Activated gamma-delta T cell treated with Interleukin-2 at 50 U/mL for 16 hours (primary cell): ENCODE measurements around the gene ARHGAP10.
"Not testable (repeated sequence)": the region's sequence is repeated elsewhere in the genome, so short reads cannot be mapped to it uniquely, and the experiment has no call there.

ENCODE experiments used
- DNase-seq: peaks from one replicate; pipeline ENCODE4 v3.0.0-alpha.2; 2020

Gene ARHGAP10

DNA sequence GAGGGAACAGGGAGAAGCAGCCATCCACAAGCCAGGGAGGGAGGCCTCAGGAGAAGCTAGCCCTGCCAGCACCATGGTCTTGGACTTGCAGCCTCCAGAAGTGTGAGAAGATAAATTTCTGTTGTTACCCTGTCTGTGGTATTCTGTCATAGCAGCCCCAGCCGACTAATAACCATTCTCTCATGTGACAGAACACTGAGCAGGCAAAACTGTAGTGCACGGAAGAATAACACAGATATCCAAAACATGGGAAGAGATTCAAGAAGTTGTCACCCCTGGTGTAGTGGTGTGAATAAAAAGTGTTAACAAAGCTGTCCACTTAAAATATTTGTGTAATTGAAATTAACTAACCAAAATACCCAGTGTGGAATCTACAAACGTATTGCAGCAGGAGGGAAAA, 265.0 kb downstream of the ARHGAP10 start:
- no peak for DNase-seq

DNA sequence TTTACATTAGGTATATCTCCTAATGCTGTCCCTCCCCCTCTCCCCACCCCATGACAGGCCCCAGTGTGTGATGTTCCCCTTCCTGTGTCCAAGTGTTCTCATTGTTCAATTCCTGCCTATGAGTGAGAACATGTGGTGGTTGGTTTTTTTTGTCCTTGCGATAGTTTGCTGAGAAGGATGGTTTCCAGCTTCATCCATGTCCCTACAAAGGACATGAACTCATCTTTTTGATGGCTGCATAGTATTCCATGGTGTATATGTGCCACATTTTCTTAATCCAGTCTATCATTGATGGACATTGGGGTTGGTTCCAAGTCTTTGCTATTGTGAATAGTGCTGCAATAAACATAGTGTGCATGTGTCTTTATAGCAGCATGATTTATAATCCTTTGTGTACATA, 268.1 kb downstream of the ARHGAP10 start:
- DNase-seq = not testable (repeated sequence)

DNA sequence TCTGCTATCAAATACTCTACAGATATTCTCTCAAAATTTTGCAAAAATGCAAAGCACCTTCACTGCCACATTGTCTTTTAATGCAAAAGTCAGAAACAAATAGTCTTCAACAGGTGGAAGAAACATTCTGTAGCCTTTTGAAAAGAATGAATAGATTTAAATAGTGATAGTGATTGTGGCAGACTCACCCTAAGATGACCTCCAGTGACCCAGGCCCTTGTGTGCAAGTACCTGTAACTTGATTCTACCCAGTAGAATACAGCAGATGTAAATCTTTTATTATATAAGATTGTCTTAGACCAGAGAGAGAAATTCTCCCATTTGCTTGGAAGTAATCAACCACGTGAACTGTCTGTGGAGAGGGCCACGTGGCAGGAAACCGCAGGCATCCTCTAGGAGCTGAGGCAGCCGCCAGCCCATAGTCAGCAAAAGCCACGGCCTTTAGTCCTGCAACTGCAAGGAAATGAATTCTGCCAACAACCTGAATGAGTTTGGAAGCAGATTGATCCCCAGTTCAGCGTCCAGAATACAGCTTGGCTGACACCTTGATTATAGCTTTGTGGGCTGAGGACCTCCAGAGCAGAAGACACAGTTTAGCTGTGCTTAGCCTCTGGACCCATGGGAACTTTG, 272.5 kb downstream of the ARHGAP10 start:
- DNase-seq = no peak

DNA sequence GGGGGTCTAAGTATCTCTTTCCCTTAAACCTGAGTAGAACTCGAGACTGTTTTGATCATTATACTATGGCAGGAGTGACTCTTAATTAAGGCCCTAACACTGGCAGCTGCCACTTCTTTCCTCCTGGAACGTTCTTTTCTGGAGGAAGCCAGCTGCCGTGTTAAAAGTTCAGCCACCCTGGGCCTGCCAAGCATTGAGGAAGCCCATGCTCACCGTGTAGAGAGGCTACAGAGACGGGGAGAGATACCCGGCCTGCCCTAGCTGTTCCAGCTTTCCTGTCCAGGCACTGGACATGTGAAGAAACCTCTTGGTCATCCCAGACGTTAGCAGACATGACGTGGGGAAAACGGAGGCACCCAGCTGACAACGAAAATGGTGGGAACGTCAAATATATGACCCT, 274.1 kb downstream of the ARHGAP10 start:
- DNase-seq = no peak

DNA sequence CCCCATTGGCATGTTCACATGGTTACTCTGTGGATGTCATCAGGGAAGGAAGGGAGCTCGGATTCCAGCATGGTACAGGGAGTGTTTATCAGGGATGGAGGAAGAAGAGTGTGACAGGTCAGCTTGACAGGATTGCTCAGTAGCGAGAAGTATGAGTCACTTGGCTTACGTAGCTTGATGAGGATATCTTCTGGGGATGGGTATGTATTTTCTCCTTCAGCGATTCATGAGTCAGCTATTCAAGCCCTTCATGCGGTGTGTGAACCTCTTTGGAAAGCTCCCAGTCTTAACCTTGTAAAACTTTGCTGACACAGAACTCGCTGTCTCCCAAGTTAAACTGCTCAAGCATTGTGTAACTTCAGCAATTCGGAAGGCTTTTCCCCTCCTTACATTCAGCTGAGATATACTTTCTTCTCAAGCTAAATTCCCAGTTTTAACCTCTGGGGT, 275.4 kb downstream of the ARHGAP10 start:
- no peak for DNase-seq

DNA sequence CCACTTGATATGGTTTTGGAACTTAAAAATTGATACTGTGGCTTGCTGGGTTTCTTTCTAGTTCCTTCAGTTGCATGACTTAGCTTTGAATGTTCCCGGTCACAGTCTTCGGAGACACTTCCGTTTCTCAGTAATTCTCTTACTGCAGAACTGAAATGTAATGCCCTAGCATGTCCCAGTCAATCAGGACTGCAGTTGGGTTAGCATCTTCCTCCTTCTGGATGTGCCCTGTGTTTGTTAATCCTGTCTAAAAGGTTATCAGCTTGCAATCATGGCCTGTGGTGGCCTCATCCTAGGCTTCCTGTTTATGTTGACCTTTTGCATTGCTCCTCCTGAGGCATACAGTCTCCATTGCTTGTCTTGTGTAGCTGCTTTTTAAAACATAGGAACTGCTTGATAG, 275.9 kb downstream of the ARHGAP10 start:
- no peak for DNase-seq

DNA sequence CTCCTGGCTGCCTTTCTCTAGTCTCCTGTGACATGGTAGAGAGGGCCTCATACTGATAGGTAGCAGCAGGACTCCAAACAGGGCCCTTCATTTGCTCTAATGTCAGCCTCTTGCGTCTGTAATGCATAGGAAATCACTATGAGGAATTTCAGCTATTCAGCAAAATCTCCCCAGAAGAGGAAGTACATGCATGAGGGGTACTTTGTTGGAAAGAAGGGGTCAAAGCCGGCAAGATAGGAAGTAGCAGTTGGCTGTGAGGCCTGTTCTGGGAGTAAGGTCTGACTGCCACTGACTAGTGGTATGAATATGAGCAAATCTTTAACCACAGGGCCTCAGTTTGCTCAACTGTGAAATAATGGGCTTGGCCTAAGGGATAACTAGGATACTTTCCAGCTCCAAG, 283.2 kb downstream of the ARHGAP10 start:
- DNase-seq = no peak

DNA sequence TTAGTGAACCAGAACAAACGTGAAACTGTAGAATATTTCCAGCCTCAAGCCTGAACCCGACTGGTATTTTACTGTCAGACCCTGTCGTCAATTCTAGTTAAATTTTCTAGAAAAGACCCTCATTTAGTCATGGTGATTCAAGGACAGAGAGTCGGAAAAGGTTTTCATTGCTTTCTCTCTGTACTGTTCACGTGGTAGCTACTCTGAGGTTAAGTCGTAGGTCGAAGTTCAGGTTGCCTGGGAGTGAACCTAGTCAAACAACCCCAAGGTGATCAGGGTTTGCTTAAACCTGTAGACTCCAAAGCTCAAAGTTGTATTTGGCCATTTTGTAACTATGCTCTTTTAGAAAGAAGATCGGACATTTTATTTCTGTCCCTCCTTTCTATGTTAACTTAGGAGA, 283.6 kb downstream of the ARHGAP10 start:
- DNase-seq = no peak

DNA sequence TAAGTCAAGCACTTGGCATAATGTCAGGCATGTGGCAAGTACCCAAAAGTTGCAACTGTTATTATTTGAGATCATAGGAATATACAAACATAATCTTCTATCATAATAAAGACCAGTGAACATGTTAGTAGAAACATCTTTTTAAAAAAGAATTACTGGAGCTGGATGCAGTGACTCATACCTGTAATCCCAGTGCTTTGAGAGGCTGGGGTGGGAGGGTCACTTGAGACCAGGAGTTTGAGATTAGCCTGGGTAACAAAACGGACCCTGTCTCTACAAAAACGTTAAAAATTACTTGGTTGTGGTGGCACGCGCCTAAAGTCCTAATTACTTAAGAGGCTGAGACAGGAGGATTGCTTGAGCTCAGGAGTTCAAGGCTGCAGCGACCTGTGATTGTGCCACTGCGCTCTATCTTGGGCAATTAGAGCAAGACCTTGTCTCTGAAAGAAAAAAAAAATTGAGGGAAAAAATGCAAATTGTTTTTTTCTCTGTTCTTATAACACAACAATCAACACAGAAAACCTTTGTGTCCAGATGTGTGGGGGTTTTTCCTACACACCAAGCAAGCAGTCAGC, 284.3 kb downstream of the ARHGAP10 start:
- DNase-seq = no peak

DNA sequence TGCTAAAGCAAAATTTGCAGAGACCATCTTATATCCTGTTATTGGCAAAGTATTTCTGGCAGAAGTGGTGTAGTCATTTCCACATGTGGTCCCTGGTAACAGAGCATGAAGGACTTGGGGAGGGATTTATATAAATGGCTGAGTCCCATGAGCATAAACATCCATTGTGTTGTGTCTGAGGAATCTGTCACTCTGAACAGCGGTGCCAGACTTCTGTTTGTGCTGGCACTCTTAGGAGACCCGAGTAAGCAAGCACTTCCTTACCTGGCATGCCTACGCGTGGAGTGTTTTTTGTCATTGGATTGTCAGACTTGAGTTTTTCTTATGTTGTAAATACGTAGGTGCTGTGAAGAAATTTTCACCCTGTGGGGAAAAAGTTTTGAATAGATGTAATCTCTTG, 285.9 kb downstream of the ARHGAP10 start:
- no peak for DNase-seq

DNA sequence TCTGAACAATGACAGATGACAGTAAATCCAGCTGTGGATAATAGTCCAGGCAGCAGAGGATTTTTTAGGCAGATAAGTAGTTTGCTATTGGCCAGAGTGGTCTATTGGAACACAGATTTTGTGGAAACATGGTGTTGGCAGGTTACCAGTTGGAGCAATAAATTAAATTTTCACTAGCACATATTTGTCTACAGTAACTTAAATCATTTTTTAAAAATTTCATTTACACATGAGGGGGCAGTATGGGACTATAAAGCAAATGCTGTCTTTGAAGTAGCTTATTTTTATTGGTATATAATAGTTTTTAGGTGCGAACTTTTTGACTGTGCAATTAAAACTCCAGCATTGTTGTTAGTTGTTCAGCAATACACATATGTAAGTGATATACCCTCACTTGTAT, 289.8 kb downstream of the ARHGAP10 start:
- DNase-seq = no peak

DNA sequence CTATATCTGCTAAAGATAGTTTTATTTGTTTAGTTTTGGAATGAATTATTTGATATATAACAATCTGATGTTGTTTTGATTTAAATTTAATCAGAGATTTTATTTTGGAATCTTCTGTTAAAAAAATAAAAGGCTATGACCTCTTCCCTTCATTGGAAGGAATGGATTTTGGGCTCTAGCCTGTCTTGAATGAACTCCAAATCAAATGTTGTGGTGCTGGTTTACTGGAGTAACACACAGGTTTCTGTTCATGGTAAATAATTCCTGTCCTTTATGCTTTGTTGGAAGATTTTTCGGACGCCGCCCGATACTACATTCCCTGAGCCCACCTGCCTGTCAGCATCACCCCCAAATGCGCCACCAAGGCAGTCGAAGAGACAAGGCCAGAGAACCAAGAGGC, 291.1 kb downstream of the ARHGAP10 start:
- no peak for DNase-seq

DNA sequence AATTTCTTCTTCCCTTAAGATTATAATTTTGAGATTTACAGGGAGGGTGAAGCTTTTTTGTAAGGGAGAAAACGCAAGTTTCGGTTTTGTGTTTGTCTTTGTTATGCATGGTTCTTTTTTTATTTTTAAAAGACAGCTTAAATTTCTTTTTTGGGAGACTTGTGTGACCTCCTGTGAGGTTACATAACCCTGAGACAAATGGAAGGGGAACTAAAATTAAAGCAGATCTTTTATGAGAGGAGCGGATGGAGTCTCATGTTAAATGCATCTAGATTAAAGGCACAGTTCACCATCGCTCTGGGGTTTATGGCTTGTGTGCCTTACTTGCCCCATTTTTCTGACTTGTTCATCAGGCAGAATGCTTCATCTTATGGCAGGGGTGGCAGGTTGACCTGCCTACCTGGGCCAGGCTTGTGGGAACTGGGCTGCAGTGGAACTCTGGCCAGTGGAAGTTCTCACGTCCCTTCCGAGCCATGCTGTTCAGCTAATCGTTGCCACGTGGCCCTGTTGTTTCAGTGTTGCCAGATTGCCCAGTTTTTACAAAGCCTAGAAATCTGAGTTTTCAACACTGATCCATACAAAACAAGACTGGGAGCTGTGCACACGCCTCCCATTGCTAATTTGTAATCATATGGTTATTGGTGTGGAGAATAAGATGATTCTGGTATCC, 291.8 kb downstream of the ARHGAP10 start:
- no peak for DNase-seq

DNA sequence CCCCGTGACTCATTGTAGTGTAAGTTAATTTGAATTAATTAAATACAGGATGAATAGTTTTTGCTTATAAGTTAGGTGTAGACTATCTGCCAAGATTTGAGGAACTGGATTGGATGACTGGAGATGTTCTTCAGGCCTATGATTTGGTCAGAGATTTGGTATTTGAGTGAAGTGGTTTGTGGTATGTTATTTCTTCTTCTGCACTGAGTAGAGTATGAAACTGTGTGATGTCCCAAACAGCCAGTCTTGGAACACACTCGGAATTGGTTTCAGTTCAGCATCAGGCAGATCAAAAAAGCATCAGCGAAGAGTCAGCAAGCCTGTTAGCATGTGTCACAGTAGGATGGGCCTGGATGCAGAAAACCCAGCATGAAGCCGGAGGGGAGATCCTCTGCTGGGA, 294.1 kb downstream of the ARHGAP10 start:
- no peak for DNase-seq

DNA sequence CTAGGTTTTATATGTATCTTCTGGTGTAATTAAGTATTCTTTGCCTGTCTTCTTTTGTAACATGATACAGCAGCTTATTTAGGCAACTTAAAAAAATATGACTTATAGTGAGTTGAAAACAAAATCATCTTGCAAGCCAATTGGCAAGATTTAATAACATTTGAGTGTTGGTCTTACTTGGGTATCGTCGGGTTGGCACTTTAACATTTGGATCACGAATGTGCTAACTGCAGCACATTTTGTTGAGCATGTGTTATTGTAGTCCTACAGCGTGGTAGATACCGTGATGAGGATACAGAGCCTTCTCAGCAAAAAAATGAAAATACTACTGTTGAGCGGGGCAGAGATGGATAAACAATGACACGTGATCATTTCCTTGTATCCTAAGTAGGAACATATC, 295.3 kb downstream of the ARHGAP10 start:
- no peak for DNase-seq

DNA sequence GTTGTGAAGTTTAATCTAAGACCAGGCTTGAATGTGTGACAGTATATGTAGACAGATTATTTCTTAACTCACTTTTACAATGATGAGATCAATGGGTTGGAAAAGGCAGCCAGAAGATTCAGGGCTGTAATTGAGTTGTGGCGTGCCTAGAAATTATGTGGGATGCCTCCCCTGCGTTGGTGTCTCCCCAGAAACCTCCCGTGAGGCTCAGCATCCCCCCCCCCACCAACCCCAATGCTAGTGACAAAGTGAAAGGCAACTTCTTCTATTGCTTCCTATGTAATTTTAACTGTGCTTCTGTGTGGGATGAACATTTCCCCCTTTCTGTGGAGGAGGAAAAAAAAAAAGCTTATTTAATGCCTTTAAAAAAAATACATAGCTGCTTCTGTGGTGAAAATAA, 297.9 kb downstream of the ARHGAP10 start:
- DNase-seq = no peak

DNA sequence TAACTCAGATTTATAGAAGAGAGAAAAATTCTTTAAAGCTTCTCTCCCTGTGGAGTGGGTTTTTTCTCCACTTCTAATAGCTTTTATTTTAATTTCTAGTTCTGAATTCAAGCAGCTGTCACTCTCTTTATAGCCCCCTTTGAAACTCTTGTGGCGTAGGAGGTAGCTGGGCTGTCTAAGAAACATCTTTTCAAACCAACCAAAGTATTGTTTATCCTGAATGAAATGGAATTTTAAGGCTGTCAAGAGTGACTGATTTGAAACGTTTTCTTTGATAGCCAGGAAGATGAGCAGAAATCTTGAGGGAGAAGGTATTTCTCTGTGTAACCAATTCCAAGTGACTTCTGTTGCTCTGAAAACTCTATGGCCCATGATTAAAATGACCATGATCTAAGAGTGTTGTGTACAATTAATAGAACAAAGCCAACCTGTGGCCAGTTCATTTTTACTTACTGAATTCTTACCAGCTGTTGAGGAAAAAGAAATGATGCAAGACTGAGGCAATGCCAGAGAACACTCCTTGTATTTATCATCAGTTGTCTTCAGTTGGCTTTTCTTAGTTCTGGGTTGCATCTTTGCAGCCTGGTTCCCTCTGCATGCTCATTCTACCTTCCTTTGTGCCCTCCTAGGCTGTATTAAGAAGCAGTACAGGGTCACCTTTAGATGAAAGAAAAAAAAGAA, 298.4 kb downstream of the ARHGAP10 start:
- DNase-seq = no peak

DNA sequence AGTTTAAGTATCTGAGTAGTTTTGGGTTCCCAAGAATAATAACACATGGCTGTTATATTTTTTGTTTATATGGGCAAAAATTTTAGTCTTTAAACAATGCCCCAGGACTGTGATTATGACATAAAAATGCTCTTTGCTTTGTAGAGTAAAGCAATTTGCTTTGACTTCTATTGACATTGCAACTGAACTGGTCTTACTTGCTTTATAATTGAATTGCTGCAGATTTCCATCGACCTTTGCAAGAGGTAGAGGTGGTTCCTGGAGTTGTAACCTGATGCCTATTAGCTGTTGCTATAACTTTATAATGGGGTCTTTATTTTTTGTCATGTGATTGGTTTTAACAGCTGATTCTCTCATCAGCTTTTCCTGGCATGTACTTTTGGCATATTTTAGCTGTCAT, 302.9 kb downstream of the ARHGAP10 start:
- DNase-seq = no peak

DNA sequence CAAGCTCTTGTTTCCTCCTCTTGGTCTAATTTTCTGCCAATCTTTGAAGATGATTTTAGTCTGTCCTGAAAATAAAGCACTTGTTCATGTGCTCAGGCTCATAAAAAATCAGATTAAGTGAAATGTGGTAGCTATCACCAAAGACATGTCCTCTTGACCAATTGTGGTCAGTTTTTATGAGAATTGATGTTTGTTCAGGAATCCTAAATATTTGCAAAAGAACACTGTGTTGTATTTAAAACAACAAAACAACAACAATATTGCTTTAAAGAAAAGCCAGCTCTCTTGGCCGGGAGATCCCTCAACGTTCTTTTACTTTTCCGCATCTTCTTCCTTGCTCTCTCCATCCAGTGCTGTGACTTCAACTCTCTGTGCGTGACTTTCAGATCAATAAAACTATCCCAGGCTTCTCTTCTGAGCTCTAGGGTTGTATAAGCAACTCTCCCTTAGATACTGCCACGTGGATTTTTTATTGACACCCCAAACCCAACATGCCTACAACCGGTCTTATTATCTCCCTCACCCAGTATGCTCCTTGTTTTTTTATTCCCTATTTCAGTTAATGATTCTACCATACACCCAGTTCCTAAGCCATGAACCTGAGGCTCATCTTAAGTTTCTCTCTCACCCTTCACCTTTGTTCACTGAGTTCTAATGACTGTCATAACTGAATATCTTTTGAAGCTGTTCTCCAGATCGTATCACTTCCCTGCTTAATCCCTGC, 309.9 kb downstream of the ARHGAP10 start:
- no peak for DNase-seq

DNA sequence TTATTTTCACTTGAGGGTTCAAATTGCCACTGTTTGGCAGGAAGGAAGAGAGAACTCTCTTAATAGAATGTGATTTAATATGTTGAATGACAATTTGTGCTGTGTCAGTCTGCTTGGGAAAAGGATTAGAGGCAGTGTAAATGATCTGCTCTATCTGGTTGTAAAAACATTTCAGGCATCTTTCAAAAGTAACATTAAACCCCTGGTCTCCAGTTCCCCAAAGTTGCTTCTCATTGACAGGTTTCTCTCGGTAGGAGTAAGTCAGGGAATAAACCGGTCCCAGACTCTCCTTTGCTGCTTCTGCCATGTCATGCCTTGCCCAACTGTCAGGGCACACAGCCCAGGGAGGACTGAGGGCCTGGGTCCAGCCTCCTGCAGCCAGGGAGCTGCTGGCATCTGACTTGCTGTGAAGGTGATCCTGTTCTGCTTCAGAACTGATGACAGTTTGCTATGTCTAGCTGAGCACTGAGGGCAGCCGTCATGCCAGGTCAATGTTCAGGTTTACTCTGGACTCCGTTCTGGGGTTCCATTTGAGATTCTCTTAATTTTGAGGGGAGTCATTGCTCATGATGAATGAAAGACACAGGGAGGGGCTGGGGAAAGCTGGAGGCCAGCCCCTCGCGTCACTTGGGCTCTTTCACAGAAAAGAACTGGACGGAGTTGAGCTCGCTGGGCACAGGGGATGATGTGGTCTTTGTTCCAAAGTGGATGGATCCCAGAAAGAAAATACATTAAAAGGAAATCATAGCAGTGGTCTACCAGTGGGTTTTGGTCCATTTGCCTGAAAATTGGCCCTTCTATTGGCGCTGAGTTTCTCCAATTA, 312.4 kb downstream of the ARHGAP10 start:
- DNase-seq = no peak

DNA sequence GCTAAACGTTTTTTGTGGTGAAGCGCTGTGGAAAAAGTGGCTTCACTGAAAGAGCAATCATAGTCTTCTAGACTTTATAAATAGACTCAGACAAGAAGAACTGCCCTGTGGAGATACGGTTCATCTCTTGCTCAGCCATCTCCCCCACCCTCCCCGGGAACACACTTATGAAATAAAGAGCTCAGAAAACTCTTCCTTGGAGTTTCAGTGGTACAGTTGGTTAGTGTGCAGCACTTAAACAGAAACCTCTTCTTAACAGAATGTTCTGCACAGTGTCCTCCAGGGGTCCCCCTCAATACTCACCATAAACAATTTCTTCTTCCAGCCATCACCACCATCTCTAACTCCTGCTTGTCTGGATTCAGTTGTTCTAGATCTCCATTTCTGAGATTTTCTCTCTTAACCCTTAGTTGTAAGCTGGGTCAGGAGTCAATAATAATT, 313.0 kb downstream of the ARHGAP10 start:
- DNase-seq = no peak

DNA sequence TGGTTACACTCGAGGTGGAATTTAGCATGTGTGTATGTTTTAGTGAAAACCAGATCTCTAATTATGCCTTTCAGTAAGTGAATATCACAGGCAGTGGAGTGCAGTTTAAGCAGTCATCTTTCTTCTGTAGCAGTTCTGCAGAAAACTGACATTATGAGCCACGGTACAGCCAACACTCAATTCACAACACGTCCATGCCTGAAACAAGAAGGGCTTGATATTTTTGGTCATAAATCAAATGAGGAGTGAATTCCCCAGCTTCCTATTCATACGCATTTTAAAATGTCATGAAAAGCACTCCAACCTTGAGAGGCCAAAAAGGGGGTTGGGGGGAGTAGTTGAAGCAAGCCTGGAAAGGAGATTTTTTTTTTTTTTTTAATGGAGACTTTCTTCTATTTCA, 316.7 kb downstream of the ARHGAP10 start:
- DNase-seq = no peak
